Measurements from ENCODE around the gene SLC30A3.

The SLC30A3 gene

GRCh38 chr2:27256855-27257454 lies 5.9 kb downstream of the SLC30A3 start:
- no peak for DNase-seq

DNA sequence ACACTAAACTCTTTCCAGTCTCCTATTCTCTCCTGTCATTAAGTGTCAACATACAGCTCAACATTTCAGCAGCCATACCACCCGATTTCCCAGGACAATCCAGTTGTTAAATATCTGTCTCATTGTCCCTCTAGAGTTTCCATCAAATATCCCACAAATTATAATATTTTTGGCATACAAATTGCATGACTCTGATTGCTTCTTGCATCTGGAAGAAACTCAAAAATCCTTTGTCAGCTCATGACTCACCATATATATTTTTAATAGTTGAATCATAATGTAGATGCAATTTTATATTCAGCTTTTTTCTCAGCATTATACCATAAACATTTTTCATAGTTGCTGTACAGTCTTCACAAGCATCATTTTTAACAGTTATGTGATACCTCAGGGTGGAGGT lies 7.2 kb downstream of the SLC30A3 start:
- DNase-seq: no peak

DNA sequence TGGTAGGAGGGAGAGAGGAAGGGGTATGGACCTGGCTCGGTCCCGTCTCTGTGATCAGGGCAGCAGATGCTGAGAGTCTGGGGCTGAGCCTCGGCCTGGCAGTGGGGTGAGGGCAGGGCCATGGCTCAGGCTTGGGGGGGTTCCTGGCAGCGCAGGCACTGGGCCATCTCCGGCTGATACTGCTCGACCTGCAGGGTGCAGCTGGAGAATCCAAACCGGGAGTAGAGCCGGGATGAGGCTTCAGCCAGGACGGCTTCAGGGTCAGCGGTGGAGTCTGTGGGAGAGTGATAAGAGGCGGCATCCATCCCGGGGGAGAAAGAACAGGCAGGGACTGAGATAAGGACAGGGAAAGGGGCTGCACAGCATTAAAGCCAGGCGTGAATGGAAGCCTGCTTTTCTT lies 7.7 kb downstream of the SLC30A3 start:
- no peak for DNase-seq

GRCh38 chr2:27251766-27252165 lies 11.1 kb downstream of the SLC30A3 start:
- no peak for DNase-seq

DNA sequence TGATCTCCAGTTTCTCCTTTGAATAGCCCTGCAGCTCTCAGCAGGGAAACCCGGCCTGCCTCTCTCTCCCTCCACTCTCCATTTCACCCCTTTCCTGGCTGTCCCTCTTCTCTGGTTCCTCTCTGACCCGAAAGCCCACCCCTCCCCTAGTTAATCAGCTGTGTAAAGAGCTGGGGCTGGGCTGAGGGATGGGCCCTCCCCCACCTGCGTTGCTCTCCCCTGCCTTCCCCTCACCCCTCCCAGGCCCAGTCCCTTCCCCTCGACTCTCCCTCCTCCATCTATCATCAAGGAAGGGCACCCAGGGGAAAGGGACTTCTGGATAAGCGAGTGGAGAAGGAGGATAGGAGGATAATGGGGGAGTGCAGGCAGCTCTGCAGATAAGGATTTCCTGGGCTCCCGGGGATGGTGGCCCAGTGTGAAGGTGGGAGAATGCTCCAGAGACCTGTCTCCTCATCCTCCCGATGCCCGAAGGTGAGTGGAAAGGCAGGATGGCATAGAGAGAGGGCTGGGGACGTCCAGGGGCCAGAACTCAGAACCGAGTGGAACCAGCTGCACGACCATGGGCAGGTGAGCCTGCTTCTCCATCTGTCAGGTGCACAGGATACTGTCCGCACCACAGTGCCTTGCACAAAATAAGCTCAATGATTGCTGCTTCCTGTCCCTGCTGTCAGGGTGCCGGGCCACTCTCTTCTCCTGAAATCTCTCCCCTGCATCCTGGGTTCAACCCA lies 12.0 kb downstream of the SLC30A3 start:
- no peak for DNase-seq

DNA sequence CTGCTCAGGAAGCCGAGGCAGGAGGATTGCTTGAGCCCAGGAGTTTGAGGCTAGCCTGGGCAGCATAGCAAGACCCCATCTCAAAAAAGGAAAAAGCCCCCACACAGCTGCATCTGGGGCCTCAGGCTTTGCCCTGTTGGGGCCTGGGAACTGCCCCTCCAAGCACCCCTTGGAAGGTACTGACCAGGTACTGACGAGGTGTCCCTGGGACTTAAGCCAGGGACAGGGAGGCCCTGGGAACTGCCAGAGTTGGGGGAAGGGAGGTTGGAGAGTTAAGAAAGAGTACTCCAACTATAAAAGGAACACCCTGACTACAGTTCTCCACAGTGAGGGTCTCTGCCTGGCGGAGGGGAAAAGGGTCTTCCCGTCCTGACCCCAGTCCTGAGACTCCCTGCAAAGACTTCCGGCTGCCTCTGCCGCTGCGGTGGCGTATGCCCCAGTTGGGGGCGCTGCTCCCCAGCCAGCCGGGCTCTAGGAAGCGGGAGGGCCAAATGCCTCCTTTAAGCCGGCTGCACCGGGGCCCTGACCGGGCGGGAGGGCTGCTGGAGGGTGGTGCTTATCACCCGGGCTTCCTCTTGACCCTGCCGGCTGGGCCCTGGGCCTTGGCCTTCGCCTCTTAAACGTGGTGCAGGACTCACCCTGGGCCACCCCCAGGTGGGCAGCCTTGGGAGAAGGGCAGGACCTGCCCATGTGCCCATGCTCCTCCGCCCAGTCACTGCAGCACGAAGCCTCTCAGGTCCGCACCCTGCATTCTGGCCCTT lies 12.8 kb downstream of the SLC30A3 start:
- DNase-seq: no peak

DNA sequence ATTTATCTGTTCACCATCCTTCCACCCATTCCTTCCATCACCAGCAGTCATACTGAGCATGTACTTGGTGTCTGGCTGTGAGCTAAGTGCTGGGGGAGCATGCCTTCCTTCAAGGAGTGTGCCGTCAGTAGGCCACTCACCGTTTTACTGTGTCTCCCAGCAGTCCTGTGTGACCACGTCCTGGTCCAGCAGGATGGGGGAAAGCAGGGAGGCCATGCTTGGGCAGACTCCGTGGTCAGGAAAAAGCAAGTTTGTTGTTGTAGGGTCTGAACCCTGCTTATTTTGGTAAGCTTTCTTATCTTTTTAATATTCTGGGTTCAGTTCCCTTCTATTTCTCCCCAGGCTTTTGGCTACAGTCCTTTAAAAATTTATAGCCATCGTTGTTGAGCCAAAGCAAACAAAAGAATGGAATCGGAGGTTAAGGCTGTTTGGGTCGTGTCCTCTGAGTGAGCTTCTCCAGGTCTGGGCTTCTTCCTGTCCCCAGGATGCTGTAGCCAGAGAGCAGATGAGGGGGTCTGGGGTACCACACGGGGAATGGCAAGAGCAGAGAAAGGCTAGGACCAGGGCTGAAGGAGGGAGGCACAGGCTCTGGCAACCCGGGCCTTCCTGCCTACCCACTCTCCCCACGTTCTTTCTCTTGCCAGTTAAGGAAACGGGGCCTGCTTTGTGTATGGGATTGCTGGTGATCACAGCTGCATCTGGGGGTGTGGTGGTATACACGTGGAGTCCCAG lies 13.5 kb downstream of the SLC30A3 start:
- no peak for DNase-seq

DNA sequence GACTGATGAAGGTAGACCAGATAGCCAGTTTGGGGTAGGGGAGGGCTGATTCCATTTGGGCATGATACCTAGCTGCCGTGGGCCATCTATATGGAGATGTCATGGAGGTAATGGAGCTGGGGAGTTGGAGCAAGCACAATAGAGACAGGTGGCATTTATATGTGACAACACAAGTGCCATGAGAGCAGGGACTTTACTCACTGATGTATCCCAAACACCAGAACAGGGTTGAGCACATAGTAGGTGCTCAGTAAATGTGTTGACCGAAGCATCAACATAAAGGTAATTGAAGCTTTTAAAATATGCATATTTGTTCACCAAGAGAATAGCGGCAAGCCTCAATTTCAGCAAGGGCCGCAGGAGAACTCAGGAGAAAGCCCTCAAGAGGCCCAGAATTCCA lies 15.0 kb downstream of the SLC30A3 start:
- no peak for DNase-seq

GRCh38 chr2:27245626-27246025 lies 17.2 kb downstream of the SLC30A3 start:
- no peak for DNase-seq

- no peak for DNase-seq
Measured at GRCh38 chr2:27245116-27245515, 17.7 kb downstream of the SLC30A3 start.

DNA sequence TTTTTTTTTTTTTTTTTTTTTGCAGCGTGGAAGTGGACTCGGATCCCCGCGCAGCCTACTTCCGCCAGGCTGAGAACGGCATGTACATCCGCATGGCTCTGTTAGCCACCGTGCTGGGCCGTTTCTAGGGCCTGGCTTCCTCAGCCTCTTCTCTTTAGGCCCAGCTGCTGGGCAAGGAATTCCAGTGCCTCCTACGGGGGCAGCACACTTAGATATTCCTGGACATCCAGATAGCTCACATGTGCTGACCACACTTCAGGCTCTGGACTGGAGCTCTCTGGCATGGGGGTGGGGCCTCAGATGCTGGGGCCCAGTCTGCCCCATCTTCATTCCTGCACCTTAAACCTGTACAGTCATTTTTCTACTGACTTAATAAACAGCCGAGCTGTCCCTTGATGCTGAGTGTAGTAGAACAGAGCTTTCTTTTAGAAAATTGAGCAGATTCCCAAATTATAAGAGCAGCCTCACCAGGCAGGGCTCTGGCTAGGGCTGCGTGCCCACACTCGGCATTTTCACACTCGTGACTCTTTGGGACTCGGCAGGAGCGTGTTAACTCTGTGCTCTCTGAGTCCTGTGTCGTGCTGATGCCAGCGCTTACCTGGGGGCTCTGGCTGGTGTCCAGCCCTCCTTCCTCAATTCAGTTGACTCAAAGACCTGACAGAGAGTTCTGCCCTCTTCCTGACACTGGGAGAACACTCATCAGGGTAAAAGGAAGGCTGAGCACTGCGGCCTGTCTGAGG lies 19.3 kb downstream of the SLC30A3 start:
- DNase-seq: no peak

- no peak for DNase-seq
Measured at GRCh38 chr2:27242614-27242951, 20.3 kb downstream of the SLC30A3 start.

DNA sequence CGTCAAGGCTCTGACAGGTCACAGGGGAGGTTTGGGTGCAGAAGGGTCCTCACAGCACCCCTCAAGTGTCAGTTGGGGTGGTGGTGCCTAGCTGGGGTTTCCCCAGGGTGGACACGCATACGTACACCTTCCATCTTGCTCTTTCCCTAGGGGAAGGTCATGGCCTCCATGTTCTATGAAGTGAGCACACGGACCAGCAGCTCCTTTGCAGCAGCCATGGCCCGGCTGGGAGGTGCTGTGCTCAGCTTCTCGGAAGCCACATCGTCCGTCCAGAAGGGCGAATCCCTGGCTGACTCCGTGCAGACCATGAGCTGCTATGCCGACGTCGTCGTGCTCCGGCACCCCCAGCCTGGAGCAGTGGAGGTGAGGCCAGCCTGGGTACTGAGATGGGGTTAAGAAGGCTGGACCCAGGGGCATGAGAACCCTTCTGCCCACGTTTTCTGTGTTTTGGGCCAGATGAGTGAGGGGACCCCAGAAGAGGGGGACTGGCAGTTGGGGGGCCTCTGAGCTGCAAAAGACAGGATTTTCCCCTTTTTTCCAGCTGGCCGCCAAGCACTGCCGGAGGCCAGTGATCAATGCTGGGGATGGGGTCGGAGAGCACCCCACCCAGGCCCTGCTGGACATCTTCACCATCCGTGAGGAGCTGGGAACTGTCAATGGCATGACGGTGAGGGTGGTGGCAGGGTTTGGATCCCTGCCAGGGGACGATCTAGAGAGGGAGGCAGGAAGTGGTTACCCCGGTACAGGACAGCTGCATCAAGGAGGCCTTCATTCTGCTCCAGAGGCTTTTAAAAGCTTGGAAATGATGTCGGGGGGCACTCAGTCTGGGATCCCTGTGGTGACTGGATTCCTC lies 20.9 kb downstream of the SLC30A3 start:
- no peak for DNase-seq

DNA sequence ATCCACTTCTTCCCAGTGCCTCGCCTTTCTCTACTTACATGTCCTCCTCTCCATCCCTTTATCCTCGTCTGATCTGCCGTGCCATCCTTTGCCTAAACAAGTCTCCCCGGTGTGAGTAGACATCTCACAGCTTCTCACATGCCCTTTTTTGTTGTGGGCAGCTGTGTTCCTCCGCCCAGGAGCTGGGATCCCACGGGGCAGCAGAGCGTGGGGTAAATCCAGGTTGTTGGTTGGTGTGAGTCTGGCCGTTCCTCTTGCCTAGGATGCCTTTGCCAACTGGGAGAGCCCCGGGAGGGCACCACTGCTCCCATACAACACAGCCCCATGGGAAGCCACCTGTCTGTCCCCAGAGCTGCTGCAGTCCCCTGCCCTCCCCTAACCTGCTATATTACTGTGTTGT lies 22.4 kb downstream of the SLC30A3 start:
- DNase-seq: no peak

DNA sequence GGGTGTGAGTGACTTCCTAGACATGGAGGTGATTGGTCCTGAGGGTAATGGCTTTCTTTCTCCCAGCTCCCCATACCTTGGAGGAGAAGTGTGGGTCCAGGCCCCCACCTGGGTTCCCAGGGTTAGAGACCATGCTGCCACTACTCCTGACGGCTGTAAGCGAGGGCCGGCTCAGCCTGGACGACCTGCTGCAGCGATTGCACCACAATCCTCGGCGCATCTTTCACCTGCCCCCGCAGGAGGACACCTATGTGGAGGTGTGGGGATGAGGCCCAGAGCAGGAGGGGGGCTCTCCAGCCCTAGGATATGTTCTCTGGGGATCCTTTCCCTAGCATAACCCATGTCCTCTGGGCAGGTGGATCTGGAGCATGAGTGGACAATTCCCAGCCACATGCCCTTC lies 23.9 kb downstream of the SLC30A3 start:
- no peak for DNase-seq

DNA sequence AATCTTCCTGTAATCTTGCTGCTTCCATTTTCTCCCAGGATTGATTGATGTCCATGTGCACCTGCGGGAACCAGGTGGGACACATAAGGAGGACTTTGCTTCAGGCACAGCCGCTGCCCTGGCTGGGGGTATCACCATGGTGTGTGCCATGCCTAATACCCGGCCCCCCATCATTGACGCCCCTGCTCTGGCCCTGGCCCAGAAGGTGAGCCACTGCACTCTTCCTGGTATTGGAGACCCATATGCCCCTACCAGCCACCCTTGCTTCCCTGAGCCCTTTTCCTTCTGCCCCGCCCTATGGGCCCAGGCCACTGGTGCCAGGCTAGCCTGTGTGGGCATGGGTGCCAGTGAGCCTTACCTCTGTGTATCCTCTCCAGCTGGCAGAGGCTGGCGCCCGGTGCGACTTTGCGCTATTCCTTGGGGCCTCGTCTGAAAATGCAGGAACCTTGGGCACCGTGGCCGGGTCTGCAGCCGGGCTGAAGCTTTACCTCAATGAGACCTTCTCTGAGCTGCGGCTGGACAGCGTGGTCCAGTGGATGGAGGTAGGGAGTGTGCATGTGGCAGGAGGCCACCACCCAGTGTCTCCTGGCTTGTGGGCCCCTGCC lies 25.4 kb downstream of the SLC30A3 start:
- no peak for DNase-seq

GRCh38 chr2:27236626-27237025 lies 26.2 kb downstream of the SLC30A3 start:
- DNase-seq: no peak

- DNase-seq: no peak
Measured at GRCh38 chr2:27236136-27236535, 26.7 kb downstream of the SLC30A3 start.

- no peak for DNase-seq
Measured at GRCh38 chr2:27233341-27233740, 29.5 kb downstream of the SLC30A3 start.

- DNase-seq: no peak
Measured at GRCh38 chr2:27231921-27232320, 30.9 kb downstream of the SLC30A3 start.

DNA sequence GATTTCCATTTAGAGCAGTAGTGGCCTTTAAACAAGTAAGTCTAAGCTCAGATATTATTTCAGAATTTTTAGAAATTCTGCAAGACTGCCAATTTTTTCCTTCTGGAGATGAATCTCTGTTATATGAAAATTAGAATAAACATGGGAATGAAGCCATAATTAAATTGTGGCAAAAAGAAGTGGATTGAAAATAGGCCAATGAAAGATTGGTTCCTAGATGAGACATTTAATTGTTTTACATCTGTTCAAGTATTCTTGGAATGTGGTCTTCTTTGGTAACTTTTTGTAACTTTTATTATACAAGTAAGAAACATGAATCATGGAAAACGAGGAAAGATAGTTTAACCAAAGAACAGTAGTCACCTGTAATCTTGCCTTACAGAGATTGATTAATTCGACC lies 35.3 kb downstream of the SLC30A3 start:
- DNase-seq: no peak

- DNase-seq: no peak
Measured at GRCh38 chr2:27225526-27225925, 37.3 kb downstream of the SLC30A3 start.
